Fibroblast of skin of right quadriceps (primary cell): Measurements from ENCODE around the gene SESTD1.

ENCODE experiments used
- DNase-seq: peaks from one replicate; pipeline ENCODE4 v3.0.0-alpha.2; 2013

The SESTD1 gene

GRCh38 chr2:179264368-179265081 lies at the start of gene SESTD1:
Gene SESTD1 (minus strand): TSS chr2:179264832. CDS start chr2:179191841, 72,991 bp downstream.
- DNase-seq, result peak; percentile 47

DNA sequence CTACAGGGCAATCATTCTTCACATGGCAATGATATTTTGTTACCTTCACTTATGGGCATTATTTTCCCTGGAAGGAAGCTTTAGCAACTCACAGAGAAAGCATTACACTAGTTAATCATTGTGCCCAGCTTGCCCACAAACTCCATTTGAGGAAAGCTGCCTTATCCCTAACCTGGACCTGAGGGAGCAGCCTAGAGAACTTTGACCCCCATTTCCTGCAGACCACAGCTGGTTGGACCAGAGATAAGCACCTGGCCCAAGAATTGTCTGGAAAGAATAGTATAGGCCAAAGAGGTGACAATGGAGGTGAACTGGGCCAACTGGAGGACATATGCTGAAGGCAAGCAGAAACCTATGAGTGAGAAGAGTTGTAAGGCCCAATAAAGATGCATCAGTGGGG lies 48.4 kb upstream of the SESTD1 start:
- no peak for DNase-seq

DNA sequence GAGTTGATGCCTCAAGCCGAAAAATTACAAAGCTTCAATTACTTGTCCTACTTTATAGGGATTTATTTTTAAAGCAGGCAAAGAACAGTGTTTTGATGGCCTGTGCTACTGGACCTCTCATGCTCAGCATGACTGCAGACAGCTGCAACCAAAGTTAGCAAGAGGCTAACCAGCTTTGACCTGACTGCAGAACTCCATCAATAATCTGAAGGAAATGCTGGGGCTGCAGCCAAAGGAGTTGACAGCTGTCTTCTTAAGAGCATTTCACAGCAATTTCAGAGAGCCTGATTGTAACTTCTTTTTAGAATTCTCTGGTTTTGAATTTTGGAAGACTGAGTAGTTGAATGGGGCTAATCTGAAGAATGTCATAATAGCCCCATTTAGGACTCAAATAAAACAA lies 46.5 kb upstream of the SESTD1 start:
- DNase-seq, result no peak

- no peak for DNase-seq
Observed at GRCh38 chr2:179307616-179308371, 43.2 kb upstream of the SESTD1 start.

DNA sequence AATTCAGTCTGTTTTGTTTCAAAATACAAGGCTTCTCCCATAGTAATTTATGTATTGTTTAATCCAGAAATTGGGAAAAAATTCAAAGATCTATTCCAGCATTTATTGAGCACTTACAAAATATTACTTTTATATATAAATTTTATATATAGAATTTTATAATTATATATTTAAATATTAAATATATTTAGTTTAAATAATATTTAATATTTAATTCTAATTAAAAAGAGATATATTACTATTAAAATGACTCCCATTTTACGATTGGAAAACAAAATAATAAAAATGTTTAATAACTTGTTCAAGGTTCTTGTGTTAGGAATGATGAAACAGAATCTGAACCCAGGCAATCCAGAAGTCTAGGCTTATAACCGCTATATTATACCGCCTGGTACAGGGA lies 40.5 kb upstream of the SESTD1 start:
- no peak for DNase-seq

DNA sequence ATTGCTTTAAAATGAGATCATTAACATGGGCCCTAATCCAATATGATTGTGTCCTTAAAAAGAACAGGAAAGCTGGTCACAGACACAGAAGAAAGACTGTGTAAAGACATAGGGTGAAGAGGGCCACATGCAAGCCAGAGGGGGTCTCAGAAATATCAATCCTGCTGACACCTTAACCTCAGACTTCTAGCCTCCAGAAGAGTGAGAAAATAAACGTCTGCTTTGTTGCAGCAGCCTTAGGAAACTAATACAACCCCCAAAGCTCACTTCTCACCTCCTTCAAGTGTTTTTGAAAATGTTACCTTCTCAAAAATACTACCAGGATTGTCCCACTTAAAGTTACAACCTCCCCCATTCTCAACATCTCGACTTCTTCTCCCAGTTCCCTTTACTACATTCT lies 39.8 kb upstream of the SESTD1 start:
- DNase-seq, result no peak

GRCh38 chr2:179302764-179303571 lies 38.3 kb upstream of the SESTD1 start:
- DNase-seq, result no peak

DNA sequence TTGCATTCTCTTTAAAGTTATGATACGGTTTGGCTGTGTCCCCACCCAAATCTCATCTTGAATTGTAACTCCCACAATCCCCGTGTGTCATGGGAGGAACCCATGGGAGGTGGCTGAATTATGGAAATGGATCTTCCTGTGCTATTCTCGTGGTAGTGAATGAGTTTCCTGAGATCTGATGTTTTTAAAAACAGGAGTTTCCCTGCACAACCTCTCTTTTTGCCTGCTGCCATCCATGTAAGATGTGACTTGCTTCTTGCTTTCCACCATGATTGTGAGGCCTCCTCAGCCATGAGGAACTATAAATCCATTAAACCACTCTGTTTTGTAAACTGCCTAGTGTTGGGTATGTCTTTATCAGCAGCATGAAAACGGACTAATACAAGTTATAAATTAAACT lies 37.5 kb upstream of the SESTD1 start:
- DNase-seq, result no peak

DNA sequence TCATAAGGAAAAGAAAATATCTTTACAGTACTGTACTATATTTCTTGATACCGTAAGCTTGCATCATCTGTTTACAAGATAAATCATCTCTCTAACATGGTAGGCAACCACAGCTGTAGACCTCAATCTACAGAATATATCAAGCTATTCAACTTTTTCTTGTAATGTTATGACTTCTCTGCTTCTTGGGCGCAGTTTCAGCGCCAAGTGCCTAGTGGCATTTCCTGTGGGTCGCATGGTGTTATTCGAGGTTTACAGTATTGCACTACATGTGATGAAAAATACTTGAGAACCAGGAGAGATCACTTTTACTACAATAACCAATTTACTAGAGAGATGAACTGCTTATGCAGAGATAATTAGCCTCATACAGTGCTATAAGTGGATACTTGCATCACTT lies 34.0 kb upstream of the SESTD1 start:
- no peak for DNase-seq

- no peak for DNase-seq
Observed at GRCh38 chr2:179297927-179298326, 33.3 kb upstream of the SESTD1 start.

DNA sequence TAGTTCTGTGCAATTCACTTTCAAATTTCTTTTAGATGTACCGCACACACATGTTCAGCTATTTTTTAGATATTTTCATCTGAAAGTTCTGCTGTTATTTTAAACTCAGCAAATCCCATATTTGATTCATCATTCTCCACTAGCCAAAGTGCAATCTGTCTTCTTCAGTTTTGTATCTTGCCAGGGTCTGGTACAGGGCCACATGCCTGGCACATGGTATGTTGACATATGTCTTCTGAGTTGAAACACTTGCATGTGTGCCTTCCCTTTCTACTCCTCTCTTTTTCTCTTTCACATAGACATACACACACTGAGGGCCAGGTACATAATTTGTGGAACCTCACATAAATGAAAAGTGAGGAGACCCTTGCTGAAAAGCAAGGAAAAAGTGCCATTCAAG lies 25.7 kb upstream of the SESTD1 start:
- DNase-seq, result no peak

GRCh38 chr2:179285060-179285459 lies 20.4 kb upstream of the SESTD1 start:
- DNase-seq, result no peak

- DNase-seq, result no peak
Observed at GRCh38 chr2:179277429-179278196, 13.0 kb upstream of the SESTD1 start.

DNA sequence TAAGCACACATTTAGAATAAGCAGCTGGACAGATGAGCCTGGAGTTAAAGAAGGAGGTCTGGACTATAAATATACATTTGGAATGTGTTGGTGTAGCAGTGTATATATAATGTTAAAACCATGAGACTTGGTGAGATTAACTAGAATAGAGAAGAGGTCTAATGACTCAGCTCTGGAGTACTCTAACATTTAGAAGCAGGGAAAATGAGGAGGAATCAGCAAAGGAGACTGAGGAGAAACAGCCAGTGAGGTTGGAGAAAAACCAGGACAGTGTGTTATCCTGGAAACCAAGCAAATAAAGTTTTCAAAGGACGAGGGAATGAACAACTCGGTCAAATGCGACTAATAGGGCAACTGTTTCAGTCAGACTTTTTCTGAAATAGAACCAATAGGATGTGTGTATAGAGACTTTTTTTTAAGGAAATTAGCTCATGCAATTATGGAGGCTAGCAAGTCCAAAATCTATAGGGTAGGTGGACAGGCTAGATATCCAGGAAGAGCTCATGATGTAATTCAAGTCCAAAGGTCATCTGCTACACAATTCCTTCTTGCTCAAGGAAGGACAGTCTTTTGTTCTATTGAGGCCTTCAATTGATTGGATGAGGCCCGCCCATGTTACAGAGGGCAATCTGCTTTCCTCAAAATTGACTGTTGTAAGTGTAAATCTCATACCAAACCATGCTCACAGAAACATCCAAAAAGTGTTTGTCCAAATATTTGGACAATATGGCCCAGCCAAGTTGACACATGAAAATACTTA lies 10.8 kb upstream of the SESTD1 start:
- DNase-seq, result peak; percentile 26

DNA sequence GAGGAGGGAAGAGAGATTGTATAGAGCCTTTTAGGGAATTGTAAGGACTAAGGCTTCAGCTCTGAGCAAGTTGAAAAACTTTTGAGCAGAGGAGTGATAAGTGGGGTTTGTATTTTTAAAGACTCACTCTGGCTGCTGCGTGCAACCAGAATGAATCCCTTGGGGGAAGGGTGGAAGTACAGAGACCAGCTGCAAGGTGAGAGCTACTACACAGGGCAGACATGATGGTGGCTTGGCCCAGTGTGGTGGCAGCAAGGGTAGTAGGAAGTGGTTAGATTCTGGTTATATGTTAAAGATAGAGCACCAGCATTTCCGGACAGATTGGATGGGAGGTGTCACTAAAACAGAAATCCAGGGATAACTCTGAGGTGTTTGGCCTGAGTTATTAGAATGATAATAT lies 10.1 kb upstream of the SESTD1 start:
- DNase-seq, result no peak

DNA sequence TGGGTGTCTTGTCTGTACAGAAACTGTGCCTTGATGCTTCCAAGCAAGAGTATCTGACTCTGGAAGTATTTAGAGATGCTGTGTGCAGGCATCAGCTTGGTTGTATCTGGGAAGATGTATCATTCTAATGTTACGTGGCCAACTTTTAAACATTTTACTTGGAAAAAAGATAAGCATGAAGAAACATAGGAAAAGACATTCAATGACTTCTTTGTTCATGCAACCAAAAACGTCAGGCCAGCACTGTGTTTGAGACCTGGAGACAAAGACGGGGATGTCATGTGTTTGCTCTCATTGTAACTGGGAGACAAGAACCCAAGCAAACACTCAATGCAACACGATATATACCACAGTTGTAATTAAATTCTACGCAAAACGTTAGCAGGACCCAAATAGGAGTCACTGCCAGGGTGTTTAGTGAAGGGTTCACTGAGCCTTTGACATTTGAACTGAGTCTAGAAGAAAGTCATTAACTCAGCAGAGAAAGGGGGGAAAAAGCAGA lies 8.9 kb upstream of the SESTD1 start:
- DNase-seq, result no peak

- peak; percentile 68 for DNase-seq
Observed at GRCh38 chr2:179272406-179273192, 8.0 kb upstream of the SESTD1 start.

DNA sequence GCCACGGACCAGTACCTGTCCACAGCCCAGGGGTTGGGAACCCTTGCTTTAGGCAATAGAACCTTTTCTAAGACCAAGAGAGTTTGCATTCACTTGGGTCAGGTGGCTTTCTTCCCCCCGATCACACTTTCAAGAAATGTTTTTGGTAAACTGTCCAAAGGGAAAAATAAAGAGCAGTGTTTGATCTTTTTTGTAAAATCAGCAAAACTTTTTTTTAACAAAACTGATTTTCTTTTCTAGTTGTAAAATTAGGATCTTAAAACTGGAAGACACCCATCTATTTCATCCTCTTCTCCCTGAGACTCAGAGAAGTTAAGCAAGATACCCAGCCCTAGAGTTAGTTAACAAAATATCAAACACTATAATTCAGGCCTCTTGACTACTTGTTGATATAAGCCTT lies 6.1 kb upstream of the SESTD1 start:
- no peak for DNase-seq

- DNase-seq, result peak; percentile 45
Observed at GRCh38 chr2:179268277-179268925, 3.8 kb upstream of the SESTD1 start.

DNA sequence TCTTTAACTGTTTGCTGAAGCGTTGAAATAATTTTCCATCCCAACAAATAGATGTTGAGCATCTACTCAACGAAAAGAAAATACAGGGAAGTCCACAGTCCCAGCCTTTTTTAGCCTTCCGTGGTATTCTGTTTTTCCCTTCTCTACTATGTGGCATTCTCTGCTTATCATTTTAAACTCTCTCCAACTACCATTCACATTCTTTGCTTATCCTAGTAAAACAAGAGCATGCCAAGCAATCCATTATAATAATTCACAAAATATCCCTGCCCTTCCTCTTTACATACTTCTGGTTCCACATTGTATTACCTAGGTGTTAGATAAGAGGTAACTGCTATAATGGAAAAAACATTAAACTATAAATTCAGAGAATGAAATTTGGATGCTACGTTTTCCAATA lies 1.6 kb upstream of the SESTD1 start:
- no peak for DNase-seq
